PFSK-1 (cell line): Measurements from ENCODE around the gene NRIP1.

Experiments used
- POLR2AphosphoS5 ChIP-seq: IDR thresholded peaks from 2 replicates; pipeline ENCODE4 v1.6.1; 2012; ENCODE audit warnings: low read depth, mild to moderate bottlenecking, control low read depth, low read length, moderate library complexity
- TF ChIP-seq, protein P1 (sequence below), 2 experiments: IDR thresholded peaks; 2 replicates each; pipeline versions ENCODE4 v1.6.1 to v1.8.0; 2011 to 2012; ENCODE audit warnings: low read depth in 2 of 2, low read length in 2 of 2, control low read depth in 1 of 2, inconsistent platforms in 1 of 2, mild to moderate bottlenecking in 1 of 2, moderate library complexity in 1 of 2; ENCODE audit not compliant: insufficient read depth in 1 of 2

DNA sequence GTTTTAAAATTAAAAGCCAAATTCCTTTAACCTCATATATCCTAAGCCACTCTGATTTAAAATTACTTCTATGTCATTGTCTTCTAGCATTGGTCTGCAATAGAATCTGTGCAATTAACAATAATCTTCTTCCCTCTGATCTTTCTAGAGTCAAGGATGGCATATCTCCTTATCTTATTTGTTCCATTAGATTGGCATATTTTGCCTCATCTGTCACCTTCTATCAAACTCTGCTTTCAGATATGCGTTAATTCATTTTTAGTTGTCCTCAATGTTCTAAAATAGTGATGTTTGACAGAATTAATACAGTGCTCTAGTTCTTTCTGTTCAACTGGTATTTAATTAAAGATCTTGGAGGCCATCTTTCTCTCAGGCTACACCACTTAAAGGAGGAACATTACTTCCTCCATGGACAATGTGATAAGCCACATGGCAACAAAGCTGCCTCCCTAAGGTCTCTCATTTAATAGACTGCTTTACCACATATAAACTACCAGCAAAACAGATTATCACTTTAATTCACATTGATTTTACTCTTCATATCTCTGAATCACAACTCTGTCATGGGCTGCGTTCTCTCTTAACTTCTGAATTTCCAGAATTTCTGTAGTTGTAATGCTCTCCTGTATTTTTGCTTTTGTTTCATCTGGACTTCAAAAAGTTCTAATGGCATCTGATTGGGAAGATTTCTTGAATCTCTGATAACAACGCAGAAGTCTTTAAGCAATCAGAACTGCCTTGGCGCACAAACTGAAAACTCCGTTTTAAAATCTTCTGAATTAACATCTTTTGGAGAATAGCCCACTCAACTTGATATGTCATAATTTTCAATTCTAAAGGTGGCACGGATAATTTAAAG is 2.8 kb downstream of the NRIP1 start:
- TF ChIP-seq POLR2AphosphoS5 = no peak
- TF ChIP-seq, protein P1, sequence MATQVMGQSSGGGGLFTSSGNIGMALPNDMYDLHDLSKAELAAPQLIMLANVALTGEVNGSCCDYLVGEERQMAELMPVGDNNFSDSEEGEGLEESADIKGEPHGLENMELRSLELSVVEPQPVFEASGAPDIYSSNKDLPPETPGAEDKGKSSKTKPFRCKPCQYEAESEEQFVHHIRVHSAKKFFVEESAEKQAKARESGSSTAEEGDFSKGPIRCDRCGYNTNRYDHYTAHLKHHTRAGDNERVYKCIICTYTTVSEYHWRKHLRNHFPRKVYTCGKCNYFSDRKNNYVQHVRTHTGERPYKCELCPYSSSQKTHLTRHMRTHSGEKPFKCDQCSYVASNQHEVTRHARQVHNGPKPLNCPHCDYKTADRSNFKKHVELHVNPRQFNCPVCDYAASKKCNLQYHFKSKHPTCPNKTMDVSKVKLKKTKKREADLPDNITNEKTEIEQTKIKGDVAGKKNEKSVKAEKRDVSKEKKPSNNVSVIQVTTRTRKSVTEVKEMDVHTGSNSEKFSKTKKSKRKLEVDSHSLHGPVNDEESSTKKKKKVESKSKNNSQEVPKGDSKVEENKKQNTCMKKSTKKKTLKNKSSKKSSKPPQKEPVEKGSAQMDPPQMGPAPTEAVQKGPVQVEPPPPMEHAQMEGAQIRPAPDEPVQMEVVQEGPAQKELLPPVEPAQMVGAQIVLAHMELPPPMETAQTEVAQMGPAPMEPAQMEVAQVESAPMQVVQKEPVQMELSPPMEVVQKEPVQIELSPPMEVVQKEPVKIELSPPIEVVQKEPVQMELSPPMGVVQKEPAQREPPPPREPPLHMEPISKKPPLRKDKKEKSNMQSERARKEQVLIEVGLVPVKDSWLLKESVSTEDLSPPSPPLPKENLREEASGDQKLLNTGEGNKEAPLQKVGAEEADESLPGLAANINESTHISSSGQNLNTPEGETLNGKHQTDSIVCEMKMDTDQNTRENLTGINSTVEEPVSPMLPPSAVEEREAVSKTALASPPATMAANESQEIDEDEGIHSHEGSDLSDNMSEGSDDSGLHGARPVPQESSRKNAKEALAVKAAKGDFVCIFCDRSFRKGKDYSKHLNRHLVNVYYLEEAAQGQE (IDR thresholded peaks at IDR 0.05; ENCODE audit: insufficient read depth in 1 of 2, low read depth in 2 of 2, low read length in 2 of 2) = no peak
